HEK293T (cell line): ENCODE measurements around the gene UTS2.

Experiments
- CTBP1 ChIP-seq: fragments of 450-650 bp; IDR thresholded peaks from 2 replicates; pipeline ENCODE4 v1.6.1; 2016; ENCODE audit warnings: borderline replicate concordance
- ELF4 ChIP-seq: fragments of 450-650 bp; IDR thresholded peaks from 2 replicates; pipeline ENCODE4 v1.6.1; 2017; ENCODE audit warnings: antibody characterized with exemption
- FOXA1 ChIP-seq: fragments of 450-650 bp; IDR thresholded peaks from 2 replicates; pipeline ENCODE4 v1.6.1; 2016; ENCODE audit warnings: mild to moderate bottlenecking
- FOXM1 ChIP-seq: fragments of 450-650 bp; IDR thresholded peaks from 2 replicates; pipeline ENCODE4 v1.6.1; 2017; ENCODE audit warnings: mild to moderate bottlenecking, borderline replicate concordance
- NFRKB ChIP-seq: fragments of 450-650 bp; IDR thresholded peaks from 2 replicates; pipeline ENCODE4 v1.6.1; 2016; ENCODE audit warnings: mild to moderate bottlenecking, moderate library complexity
- SUZ12 ChIP-seq: fragments of 450-650 bp; IDR thresholded peaks from 2 replicates; pipeline ENCODE4 v1.6.1; 2016; ENCODE audit warnings: mild to moderate bottlenecking
- TF ChIP-seq, protein P1 (sequence below): fragments of 450-650 bp; IDR thresholded peaks from 2 replicates; pipeline ENCODE4 v1.6.1; 2016

DNA sequence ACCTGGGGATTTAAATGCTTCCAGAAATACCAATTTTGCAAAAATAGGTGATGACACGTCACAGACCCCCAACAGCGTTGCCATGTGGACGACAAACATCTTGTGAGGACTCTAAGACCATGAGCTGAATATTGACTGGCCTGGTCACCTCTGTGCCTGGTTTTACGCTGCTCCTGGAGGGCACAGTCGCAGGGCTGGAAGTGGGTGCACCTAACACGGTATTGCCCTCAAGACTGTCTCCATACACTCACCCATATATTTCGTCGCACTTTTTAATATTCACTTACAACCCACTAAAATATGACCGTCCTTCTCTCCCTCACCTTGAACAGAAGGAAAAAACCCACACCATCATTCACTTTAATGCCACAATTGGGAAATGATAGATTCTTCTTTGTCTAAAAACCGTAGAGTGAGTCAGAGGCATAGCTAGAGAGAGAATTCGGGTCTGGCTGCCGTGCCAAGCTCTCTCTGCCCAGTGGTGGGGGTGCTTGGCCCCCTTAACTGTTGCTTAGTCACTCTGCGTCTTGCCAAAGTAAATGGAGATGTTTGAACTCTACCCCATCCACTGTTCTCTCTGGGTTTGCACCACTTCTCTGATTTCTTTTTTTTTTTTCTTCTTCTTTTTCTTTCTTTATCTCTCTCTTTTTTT, 40.8 kb upstream of the UTS2 start:
- TF ChIP-seq ELF4 (no peak), FOXM1 (no peak), FOXA1 (no peak), SUZ12 (no peak), NFRKB (no peak), CTBP1 (no peak)
- TF ChIP-seq, protein P1, sequence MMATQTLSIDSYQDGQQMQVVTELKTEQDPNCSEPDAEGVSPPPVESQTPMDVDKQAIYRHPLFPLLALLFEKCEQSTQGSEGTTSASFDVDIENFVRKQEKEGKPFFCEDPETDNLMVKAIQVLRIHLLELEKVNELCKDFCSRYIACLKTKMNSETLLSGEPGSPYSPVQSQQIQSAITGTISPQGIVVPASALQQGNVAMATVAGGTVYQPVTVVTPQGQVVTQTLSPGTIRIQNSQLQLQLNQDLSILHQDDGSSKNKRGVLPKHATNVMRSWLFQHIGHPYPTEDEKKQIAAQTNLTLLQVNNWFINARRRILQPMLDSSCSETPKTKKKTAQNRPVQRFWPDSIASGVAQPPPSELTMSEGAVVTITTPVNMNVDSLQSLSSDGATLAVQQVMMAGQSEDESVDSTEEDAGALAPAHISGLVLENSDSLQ: no peak
